Measurements from ENCODE around the gene ATP2C2.

Gene ATP2C2

DNA sequence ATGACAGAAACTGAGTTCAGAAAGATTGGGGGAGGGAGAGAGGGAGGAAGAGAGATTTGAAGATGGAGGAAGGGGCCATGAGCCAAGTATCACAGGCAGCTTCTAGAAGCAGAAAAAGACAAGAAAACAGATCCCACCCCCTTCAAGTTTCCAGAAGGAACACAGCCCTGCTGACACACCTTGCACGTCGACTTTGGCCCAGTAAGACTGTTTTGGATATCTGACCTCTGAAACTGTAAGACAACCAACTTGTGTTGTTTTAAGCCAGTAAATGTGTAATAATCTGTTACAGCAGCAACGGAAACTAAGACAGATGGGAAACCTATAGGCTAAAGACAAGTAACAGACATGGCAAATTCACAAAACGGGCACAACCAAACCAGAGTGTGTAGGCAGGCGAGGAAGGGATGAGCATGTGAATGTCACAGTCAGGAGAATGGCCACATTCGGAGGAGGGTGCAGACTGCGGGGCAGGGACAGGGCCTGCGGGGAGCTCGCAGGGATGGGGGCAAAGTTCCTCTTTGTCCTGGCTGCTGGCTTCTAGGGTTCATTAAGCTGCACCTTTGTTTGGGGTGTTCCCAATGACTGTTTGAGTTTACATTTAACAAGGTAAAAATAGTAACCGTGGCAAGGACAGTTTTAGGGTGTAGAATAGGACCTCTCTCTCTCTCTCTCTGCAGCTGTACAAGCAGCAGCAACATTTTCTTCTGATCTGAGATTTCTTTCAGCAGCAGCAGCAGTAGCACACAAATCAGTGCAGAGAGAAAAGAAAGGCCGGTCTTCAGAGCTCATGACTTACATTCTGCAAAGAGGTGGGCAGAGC, 18.3 kb upstream of the ATP2C2 start:
- no peaks in the 10 kb centered on the region for H3K9me3 Mint-ChIP-seq
- ATAC-seq, result no peak
- no peak overlapping the region for H3K4me3 Mint-ChIP-seq

DNA sequence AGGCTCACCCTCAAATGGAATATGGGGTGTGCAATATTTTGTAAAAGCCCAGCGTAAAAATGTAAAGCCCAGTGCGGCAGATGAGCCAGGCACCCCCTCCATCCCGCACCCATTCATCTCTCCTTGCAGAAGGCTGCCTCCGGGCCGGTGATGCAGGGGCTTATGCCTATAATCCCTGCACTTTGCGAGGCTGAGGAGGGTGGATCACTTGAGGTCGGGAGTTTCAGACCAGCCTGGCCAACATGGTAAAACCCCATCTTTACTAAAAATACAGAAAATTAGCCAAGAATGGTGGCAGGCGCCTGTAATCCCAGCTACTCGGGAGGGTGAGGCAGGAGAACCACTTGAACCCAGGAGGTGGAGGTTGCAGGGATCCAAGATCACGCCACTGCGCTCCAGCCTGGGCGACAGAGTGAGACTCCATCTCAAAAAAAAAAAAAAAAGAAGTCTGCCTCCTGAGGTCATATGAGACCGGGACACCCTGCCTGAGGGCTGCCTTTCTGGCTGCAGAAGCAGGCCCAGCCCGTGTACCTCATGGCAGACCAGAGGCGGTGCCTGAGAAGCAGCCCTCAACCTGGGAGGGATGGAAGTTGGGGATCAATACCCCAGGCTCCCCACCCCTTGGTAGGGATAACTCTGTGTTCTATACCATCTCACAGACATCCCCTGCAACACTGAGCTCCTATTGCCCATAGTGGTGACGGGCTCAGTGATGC, 17.5 kb upstream of the ATP2C2 start:
- H3K36me3 Mint-ChIP-seq (ENCODE audit: low read depth), result no peaks in the 10 kb centered on the region
- H3K4me1 Mint-ChIP-seq, result no peaks in the 10 kb centered on the region
- H3K9me3 Mint-ChIP-seq, result no peaks in the 10 kb centered on the region
- no peak overlapping the region for H3K27ac Mint-ChIP-seq
- no peak overlapping the region for H3K4me3 Mint-ChIP-seq
- no peak for DNase-seq
- peaks cover 2% of the 10 kb centered on the region for H3K27me3 Mint-ChIP-seq
- ATAC-seq, result no peak

More for the DNA sequence above, 18.3 kb upstream of the ATP2C2 start:
- H3K27me3 Mint-ChIP-seq, result peaks cover 2% of the 10 kb centered on the region
- H3K36me3 Mint-ChIP-seq (ENCODE audit: low read depth), result no peaks in the 10 kb centered on the region
- H3K4me1 Mint-ChIP-seq, result no peaks in the 10 kb centered on the region
- no peak for DNase-seq
- no peak overlapping the region for H3K27ac Mint-ChIP-seq

DNA sequence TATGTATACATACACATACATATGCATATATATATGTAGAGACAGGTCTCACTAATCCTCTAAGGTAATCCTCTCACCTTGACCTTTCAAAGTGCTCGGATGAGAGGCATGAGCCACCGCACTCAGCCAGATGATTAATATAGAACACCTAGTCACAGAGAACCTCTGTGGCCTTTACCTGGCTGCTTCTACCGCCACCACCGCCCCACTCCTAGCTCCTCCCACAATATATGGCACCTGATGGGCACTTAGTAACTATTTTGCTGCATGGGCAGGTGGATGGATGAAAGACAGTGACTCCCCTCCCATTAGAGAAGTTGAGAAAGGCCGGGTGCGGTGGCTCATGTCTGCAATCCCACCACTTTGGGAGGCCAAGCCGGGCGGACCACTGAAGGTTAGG, 16.7 kb upstream of the ATP2C2 start:
- no peak overlapping the region for H3K27ac Mint-ChIP-seq
- no peak overlapping the region for H3K4me3 Mint-ChIP-seq
- DNase-seq, result no peak
- H3K4me1 Mint-ChIP-seq, result no peaks in the 10 kb centered on the region
- H3K27me3 Mint-ChIP-seq, result peaks cover 2% of the 10 kb centered on the region
- H3K9me3 Mint-ChIP-seq, result no peaks in the 10 kb centered on the region
- no peak for ATAC-seq
- H3K36me3 Mint-ChIP-seq (ENCODE audit: low read depth), result no peaks in the 10 kb centered on the region

DNA sequence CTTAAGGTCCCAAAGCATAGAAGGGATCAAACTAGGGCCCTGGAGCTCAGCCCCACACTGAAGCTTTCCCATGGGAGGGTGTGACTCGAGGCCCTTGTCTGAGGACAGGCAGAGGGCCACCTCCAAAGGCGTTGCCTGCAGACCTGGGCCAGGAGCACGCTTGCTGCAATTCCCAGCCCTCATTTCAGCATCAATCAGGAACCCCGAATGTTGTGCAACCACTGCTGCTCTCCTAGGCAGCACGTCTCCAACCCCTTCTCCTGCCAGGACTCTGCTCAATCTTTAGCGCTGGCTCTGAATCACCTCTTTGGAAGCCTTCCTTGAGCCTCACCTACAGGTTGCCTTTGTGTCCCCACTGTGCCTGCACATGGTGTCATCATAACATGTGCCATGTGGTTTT, 14.0 kb upstream of the ATP2C2 start:
- Mint-ChIP-seq H3K4me1 (peaks cover 18% of the 10 kb centered on the region), H3K27me3 (peaks cover 2% of the 10 kb centered on the region), H3K4me3 (no peak overlapping the region), H3K27ac (no peak overlapping the region), H3K9me3 (no peaks in the 10 kb centered on the region), H3K36me3 (ENCODE audit: low read depth) (no peaks in the 10 kb centered on the region)
- DNase-seq, result no peak
- no peak for ATAC-seq

DNA sequence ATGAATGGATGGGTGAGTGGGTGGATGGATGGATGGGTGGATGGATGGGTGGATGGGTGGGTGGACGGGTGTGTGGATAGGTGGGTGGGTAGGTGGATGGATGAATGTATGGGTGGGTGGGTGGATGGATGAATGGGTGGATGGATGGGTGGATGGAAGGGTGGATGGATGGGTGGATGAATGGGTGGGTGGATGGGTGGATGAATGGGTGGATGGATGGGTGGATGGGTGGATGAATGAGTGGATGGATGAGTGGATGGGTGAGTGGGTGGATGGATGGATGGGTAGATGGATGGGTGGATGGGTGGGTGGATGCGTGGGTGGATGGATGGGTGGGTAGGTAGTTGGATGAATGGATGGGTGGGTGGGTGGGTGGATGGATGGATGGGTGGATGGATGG, 13.2 kb upstream of the ATP2C2 start:
- Mint-ChIP-seq H3K36me3 (ENCODE audit: low read depth) (no peaks in the 10 kb centered on the region), H3K9me3 (no peaks in the 10 kb centered on the region), H3K4me1 (peaks cover 27% of the 10 kb centered on the region), H3K4me3 (no peak overlapping the region), H3K27me3 (peaks cover 2% of the 10 kb centered on the region), H3K27ac (no peak overlapping the region)
- ATAC-seq (no peak), DNase-seq (no peak)

DNA sequence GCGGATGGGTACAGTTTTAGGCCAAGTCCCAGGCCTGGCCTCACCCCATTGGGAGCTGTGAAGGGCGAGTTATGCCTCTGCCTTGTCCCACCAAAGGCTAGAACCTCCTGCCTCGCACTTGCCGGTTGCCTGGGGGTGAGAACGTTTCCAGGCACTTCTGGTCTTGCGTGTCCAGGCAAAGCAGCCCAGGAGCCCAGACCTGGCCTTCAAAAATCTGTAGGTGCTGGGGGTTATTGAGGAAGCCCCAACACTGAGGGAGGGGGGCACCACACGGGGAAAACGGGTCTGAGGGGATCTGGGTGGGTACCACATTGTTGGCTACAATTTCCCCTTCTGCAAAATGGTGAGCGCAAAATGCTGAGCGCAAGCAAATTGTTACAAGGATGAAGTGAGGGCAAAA, 12.2 kb upstream of the ATP2C2 start:
- peaks cover 37% of the 10 kb centered on the region for H3K4me1 Mint-ChIP-seq
- no peak overlapping the region for H3K27ac Mint-ChIP-seq
- H3K27me3 Mint-ChIP-seq, result peaks cover 2% of the 10 kb centered on the region
- ATAC-seq (no peak), DNase-seq (no peak)
- no peak overlapping the region for H3K4me3 Mint-ChIP-seq
- H3K9me3 Mint-ChIP-seq, result no peaks in the 10 kb centered on the region
- H3K36me3 Mint-ChIP-seq (ENCODE audit: low read depth), result no peaks in the 10 kb centered on the region

DNA sequence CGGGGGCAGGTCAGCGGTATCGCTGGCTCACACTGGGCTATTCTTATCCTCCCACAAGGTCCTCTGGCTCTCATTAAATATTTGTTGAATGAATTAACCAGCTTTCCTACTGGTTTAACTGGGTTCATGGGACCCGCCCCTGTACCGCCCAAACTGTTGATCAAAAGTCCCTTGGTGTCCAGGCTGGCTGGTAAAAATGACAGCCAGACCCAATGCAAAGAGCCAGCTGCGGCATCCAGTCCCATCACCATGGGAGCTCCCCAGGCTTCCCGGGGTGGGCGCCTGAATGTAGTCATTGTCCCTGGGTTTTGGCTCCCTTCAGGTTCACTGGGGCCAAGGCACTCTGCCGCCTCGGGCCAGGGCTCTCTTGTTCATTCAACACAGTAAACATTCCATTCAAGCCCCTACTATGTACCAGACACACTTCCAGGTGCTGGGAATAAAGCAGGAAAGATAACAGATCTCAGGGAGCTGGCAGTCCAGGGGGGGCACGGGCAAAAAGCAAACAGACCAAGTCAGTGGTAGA, 11.7 kb upstream of the ATP2C2 start:
- Mint-ChIP-seq H3K36me3 (ENCODE audit: low read depth) (no peaks in the 10 kb centered on the region), H3K4me1 (peaks cover 41% of the 10 kb centered on the region), H3K27ac (no peak overlapping the region), H3K27me3 (peaks cover 2% of the 10 kb centered on the region), H3K4me3 (no peak overlapping the region), H3K9me3 (no peaks in the 10 kb centered on the region)
- no peak for DNase-seq
- no peak for ATAC-seq

DNA sequence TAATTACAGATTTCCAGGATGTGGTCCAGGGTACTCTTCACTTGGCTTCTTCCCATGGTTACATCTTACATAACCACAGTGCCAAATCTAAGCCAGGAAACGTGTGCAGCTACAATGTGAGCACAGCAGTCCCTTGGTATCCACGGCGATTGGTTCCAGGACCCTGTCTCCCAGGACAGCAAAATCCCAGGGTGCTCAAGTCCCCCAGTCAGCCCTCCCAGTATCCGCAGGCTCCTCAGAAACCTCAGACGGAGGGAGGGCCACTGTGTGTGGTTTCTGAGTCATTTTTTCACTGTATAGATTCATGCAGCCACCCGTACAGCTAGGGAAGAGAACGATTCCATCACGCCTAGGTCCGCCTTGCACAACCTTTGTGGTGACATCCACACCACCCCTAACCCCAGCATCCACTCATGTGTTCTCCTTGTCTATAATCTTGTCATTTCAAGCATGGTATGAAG, 11.1 kb upstream of the ATP2C2 start:
- Mint-ChIP-seq H3K36me3 (ENCODE audit: low read depth) (no peaks in the 10 kb centered on the region), H3K27ac (peak overlapping the region; percentile 24), H3K4me3 (no peak overlapping the region), H3K4me1 (peaks cover 42% of the 10 kb centered on the region), H3K27me3 (peaks cover 2% of the 10 kb centered on the region), H3K9me3 (no peaks in the 10 kb centered on the region)
- DNase-seq (peak; percentile 26), ATAC-seq (peak; percentile 79)

DNA sequence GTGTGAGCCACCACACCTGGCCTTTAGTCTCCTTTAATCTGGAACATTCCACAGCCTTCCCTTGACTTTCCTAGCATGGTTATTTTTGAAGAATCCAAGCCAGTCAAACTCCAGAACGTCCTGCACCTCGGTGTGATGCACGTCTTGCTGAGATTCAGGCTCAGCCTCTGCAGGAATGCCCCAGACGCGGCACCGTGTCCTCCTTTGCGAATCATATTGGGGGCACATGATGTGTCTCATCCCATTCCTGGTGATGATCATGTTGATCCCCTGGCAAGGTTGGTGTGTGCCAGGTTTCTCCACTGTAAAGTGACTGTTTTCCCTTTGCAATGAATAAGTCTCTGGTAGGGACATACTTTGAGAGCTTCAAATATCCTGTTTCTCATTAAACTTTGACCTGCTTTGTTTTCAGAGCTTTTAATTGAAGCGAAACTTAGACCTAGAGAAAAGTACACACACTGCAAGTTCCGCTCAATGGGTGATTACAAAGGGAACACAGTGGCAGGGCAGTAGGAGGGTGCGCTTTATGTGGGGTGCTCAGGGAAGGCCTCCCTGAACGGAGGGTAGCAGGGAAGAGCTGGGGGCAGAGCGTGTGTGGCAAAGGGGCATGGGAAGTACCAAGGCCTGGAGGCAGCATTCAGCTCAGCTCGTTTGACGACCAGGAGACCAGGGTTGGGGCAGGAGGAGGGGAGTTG, 9.6 kb upstream of the ATP2C2 start:
- Mint-ChIP-seq H3K4me1 (peaks cover 42% of the 10 kb centered on the region), H3K27ac (no peak overlapping the region), H3K27me3 (no peaks in the 10 kb centered on the region), H3K36me3 (ENCODE audit: low read depth) (no peaks in the 10 kb centered on the region), H3K9me3 (no peaks in the 10 kb centered on the region), H3K4me3 (no peak overlapping the region)
- no peak for DNase-seq
- ATAC-seq, result no peak

DNA sequence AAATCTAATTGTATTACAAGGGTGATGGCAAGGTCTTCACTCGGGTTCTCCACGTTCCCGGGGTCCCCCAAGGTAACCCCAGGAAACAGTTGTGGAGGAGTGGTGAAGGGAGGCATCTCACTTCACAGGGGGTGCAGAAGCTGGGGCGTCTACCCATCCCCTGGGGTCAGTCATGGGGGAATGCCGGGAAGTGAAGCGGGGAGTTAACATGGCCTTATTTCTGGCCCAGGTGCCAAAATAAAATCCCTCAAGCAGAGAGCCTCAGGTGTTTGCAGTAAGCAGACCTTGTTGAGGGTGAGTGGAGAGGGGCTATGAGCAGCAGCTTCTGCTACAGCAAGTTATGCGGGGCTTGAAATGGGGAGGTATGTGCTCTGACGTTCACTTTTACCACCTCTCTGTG, 9.0 kb upstream of the ATP2C2 start:
- Mint-ChIP-seq H3K9me3 (no peaks in the 10 kb centered on the region), H3K27me3 (peaks cover 2% of the 10 kb centered on the region), H3K4me1 (peaks cover 42% of the 10 kb centered on the region), H3K27ac (no peak overlapping the region), H3K4me3 (no peak overlapping the region), H3K36me3 (ENCODE audit: low read depth) (no peaks in the 10 kb centered on the region)
- DNase-seq, result no peak
- ATAC-seq, result no peak

DNA sequence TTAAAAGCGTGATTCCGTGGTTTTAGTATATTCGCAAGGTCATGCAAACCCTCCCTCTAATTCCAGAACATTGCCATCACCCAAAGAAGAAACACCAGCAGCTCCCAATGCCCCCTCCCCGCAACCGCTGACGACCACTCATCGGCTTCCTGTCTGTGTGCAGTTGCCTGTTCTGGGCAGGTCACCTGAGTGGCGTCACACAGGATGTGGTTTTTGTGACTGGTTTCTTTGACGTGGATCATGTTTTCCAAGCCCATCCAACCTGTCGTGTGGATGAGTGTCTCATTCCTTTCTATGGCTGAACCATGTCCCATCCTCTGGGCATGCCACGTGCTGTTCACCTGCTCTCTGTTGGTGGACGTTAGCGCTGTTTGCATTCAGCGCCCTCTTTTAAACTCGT, 8.2 kb upstream of the ATP2C2 start:
- H3K27ac Mint-ChIP-seq, result peak overlapping the region; percentile 81
- DNase-seq (peak; percentile 68), ATAC-seq (peak; percentile 78)
- H3K4me1 Mint-ChIP-seq, result peaks cover 42% of the 10 kb centered on the region
- H3K4me3 Mint-ChIP-seq, result peak overlapping the region; percentile 35
- no peaks in the 10 kb centered on the region for H3K36me3 Mint-ChIP-seq (ENCODE audit: low read depth)
- H3K9me3 Mint-ChIP-seq, result no peaks in the 10 kb centered on the region
- peaks cover 6% of the 10 kb centered on the region for H3K27me3 Mint-ChIP-seq

DNA sequence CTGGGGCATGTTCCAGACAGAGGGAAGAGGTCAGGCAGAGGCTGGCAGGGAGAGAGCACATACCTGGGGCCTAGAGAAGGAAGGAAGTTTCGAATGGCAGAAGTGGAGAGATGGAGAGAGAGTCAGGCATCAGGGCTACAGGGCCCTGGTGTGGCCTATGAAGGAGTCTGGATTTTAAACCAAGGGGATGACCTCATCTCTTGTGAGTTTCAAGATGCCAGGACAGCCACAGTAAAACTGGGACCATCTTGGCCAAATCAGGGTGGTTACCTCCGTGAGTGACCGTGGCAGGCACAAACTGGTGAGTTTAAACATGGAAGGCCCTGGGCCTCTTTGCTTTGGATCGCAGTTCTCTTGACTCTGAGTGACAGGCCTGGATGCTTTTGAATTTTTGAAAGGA, 7.6 kb upstream of the ATP2C2 start:
- H3K4me1 Mint-ChIP-seq, result peaks cover 42% of the 10 kb centered on the region
- no peaks in the 10 kb centered on the region for H3K36me3 Mint-ChIP-seq (ENCODE audit: low read depth)
- ATAC-seq, result no peak
- no peaks in the 10 kb centered on the region for H3K9me3 Mint-ChIP-seq
- H3K27ac Mint-ChIP-seq, result peak overlapping the region; percentile 81
- DNase-seq, result no peak
- H3K4me3 Mint-ChIP-seq, result peak overlapping the region; percentile 14
- H3K27me3 Mint-ChIP-seq, result peaks cover 6% of the 10 kb centered on the region

DNA sequence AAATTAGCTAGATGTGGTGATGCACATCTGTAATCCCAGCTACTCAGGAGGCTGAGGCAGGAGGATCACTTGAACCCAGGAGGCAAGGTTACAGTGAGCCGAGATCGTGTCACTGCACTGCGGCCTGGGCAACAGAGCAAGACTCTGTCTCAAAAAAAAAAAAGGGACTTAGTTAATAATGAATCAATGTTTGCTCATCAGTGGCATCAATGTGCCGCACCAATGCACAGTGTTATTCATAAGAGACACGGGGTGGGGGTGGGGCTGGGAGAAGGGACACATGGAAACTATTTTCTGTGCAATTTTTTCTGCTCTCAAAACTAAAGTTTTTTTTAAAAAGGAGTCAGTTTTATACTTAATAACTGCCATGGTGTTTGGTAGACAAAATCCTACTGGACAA, 6.8 kb upstream of the ATP2C2 start:
- no peak overlapping the region for H3K4me3 Mint-ChIP-seq
- ATAC-seq, result no peak
- H3K9me3 Mint-ChIP-seq, result no peaks in the 10 kb centered on the region
- H3K4me1 Mint-ChIP-seq, result peaks cover 42% of the 10 kb centered on the region
- no peaks in the 10 kb centered on the region for H3K36me3 Mint-ChIP-seq (ENCODE audit: low read depth)
- DNase-seq, result no peak
- H3K27me3 Mint-ChIP-seq, result peaks cover 10% of the 10 kb centered on the region
- H3K27ac Mint-ChIP-seq, result no peak overlapping the region

DNA sequence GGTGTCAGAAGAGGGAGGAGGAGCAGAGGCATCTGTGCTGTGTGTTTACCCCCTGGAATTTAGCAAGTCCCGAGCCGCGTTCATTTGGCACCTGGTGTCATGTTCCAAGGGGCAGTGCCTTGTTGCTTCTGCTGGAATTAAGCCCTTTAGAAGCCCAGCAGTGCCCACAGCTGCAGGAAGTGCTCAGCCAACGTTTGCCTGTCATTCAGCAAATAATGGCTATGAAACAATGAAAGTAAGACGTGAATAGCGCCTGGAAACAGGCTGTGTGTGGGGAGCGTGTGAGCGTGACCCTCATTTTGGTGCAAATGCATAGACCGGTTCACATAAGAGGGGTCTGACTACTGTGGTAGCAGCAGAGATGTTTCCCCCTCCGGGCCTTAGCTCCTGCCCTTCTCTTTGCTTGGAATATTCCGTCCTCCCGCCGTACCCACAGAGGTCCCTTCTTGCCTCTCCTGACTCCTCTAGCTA, 5.8 kb upstream of the ATP2C2 start:
- H3K4me3 Mint-ChIP-seq, result no peak overlapping the region
- H3K4me1 Mint-ChIP-seq, result peaks cover 34% of the 10 kb centered on the region
- peaks cover 20% of the 10 kb centered on the region for H3K27me3 Mint-ChIP-seq

More for the DNA sequence above, 5.8 kb upstream of the ATP2C2 start:
- ATAC-seq (no peak), DNase-seq (no peak)
- Mint-ChIP-seq H3K36me3 (ENCODE audit: low read depth) (no peaks in the 10 kb centered on the region), H3K27ac (peak overlapping the region; percentile 12), H3K9me3 (no peaks in the 10 kb centered on the region)
